ENCODE measurements around the gene SLC4A1AP.

The SLC4A1AP gene

GRCh38 chr2:27687232-27687631 is 23.5 kb downstream of the SLC4A1AP start:
- H3K4me1 Mint-ChIP-seq: no peaks in the 10 kb centered on the region
- H3K27me3 Mint-ChIP-seq (ENCODE audit: low read depth): no peaks in the 10 kb centered on the region
- H3K4me3 Mint-ChIP-seq: no peak overlapping the region
- H3K9me3 Mint-ChIP-seq: no peaks in the 10 kb centered on the region
- H3K27ac Mint-ChIP-seq: no peak overlapping the region
- H3K36me3 Mint-ChIP-seq (ENCODE audit: low read depth): peaks cover 46% of the 10 kb centered on the region
- no peak for TF ChIP-seq CTCF (IDR thresholded peaks at IDR 0.05; ENCODE audit: unreplicated experiment in 3 of 3)

- no peak for TF ChIP-seq CTCF (IDR thresholded peaks at IDR 0.05; ENCODE audit: unreplicated experiment in 3 of 3)
- Mint-ChIP-seq H3K9me3 (no peaks in the 10 kb centered on the region), H3K4me1 (no peaks in the 10 kb centered on the region), H3K4me3 (no peak overlapping the region), H3K27ac (no peak overlapping the region), H3K36me3 (ENCODE audit: low read depth) (peaks cover 48% of the 10 kb centered on the region), H3K27me3 (ENCODE audit: low read depth) (no peaks in the 10 kb centered on the region)
These were observed 25.7 kb downstream of the SLC4A1AP start for GRCh38 chr2:27689424-27689823.

GRCh38 chr2:27690052-27690451 is 26.4 kb downstream of the SLC4A1AP start:
- H3K27me3 Mint-ChIP-seq (ENCODE audit: low read depth): no peaks in the 10 kb centered on the region
- H3K27ac Mint-ChIP-seq: no peak overlapping the region
- TF ChIP-seq CTCF (IDR thresholded peaks at IDR 0.05; ENCODE audit: unreplicated experiment in 3 of 3): no peak
- no peak overlapping the region for H3K4me3 Mint-ChIP-seq
- H3K9me3 Mint-ChIP-seq: no peaks in the 10 kb centered on the region
- H3K36me3 Mint-ChIP-seq (ENCODE audit: low read depth): peaks cover 42% of the 10 kb centered on the region
- no peaks in the 10 kb centered on the region for H3K4me1 Mint-ChIP-seq

- H3K4me1 Mint-ChIP-seq: peaks cover 11% of the 10 kb centered on the region
These were observed 34.0 kb downstream of the SLC4A1AP start for GRCh38 chr2:27697660-27698059.

GRCh38 chr2:27701676-27702075 is 38.0 kb downstream of the SLC4A1AP start:
- Mint-ChIP-seq H3K27ac (no peak overlapping the region), H3K9me3 (no peaks in the 10 kb centered on the region), H3K4me1 (peaks cover 24% of the 10 kb centered on the region), H3K27me3 (ENCODE audit: low read depth) (no peaks in the 10 kb centered on the region), H3K4me3 (no peak overlapping the region), H3K36me3 (ENCODE audit: low read depth) (peaks cover 6% of the 10 kb centered on the region)
- no peak for TF ChIP-seq CTCF (IDR thresholded peaks at IDR 0.05; ENCODE audit: unreplicated experiment in 3 of 3)

More at GRCh38 chr2:27697660-27698059, 34.0 kb downstream of the SLC4A1AP start:
- no peak overlapping the region for H3K4me3 Mint-ChIP-seq
- no peak for TF ChIP-seq CTCF (IDR thresholded peaks at IDR 0.05; ENCODE audit: unreplicated experiment in 3 of 3)
- no peaks in the 10 kb centered on the region for H3K27me3 Mint-ChIP-seq (ENCODE audit: low read depth)
- H3K36me3 Mint-ChIP-seq (ENCODE audit: low read depth): peaks cover 26% of the 10 kb centered on the region
- H3K9me3 Mint-ChIP-seq: no peaks in the 10 kb centered on the region
- H3K27ac Mint-ChIP-seq: no peak overlapping the region

- Mint-ChIP-seq H3K36me3 (ENCODE audit: low read depth) (peaks cover 6% of the 10 kb centered on the region), H3K4me3 (no peak overlapping the region), H3K4me1 (peaks cover 24% of the 10 kb centered on the region), H3K27me3 (ENCODE audit: low read depth) (no peaks in the 10 kb centered on the region), H3K9me3 (no peaks in the 10 kb centered on the region), H3K27ac (no peak overlapping the region)
- no peak for TF ChIP-seq CTCF (IDR thresholded peaks at IDR 0.05; ENCODE audit: unreplicated experiment in 3 of 3)
These were observed 38.6 kb downstream of the SLC4A1AP start for GRCh38 chr2:27702302-27702701.

All from nephron (organoid).